Heart left ventricle (tissue), 16 donors: ENCODE measurements around the gene ZNF865. TPM values are rescaled to one million over a fixed set of nuclear protein-coding genes. Genes with fewer than 3 reads are reported as not detected.

ENCODE experiments used
- ATAC-seq, 4 donors: fragments of 200-7000 bp; cut with Tn5 transposase; one replicate each; pipeline ENCODE4 v1.9.1; 2020 to 2022; ENCODE audit warnings: moderate library complexity in 4 of 4, mild to moderate bottlenecking in 3 of 4, moderate number of reproducible peaks in 1 of 4
- DNase-seq, 5 donors: peaks; one replicate each; pipeline ENCODE4 v3.0.0-alpha.2; 2020
- H3K27ac ChIP-seq, 12 donors: fragments of 200-600 bp; sonication (generic) in 4 of 12; one replicate each; pipeline versions ENCODE4 v1.5.0 to v1.8.0; 2016 to 2022; ENCODE audit warnings: mild to moderate bottlenecking in 2 of 12
- H3K27me3 ChIP-seq, 9 donors: fragments of 200-600 bp; sonication (generic) in 2 of 9; one replicate each; pipeline versions ENCODE4 v1.5.1 to v1.8.0; 2016 to 2022; ENCODE audit warnings: mild to moderate bottlenecking in 3 of 9
- H3K36me3 ChIP-seq, 9 donors: fragments of 200-600 bp; sonication (generic) in 2 of 9; one replicate each; pipeline versions ENCODE4 v1.5.0 to v1.8.0; 2018 to 2022; ENCODE audit warnings: mild to moderate bottlenecking in 2 of 9
- H3K4me1 ChIP-seq, 12 donors: fragments of 200-600 bp; sonication (generic) in 4 of 12; one replicate each; pipeline versions ENCODE4 v1.5.0 to v1.8.0; 2016 to 2022; ENCODE audit warnings: mild to moderate bottlenecking in 3 of 12
- H3K4me3 ChIP-seq, 12 donors: fragments of 200-600 bp; sonication (generic) in 4 of 12; one replicate each; pipeline versions ENCODE4 v1.5.0 to v1.8.0; 2017 to 2022; ENCODE audit warnings: mild to moderate bottlenecking in 9 of 12, moderate library complexity in 4 of 12
- H3K9me3 ChIP-seq, 12 donors: fragments of 200-600 bp; sonication (generic) in 4 of 12; one replicate each; pipeline versions ENCODE4 v1.5.0 to v1.8.0; 2016 to 2022; ENCODE audit warnings: mild to moderate bottlenecking in 1 of 12
- CTCF ChIP-seq, 12 donors: fragments of 200-600 bp; sonication (generic) in 4 of 12; IDR thresholded peaks; one replicate each; pipeline versions ENCODE4 v1.5.0 to v1.8.0; 2018 to 2022; ENCODE audit warnings: antibody characterized with exemption in 12 of 12, mild to moderate bottlenecking in 5 of 12
- POLR2A ChIP-seq, 2 donors: fragments of 450-650 bp; IDR thresholded peaks; one replicate each; pipeline ENCODE4 v1.6.1; 2017; ENCODE audit warnings: antibody characterized with exemption in 2 of 2, mild to moderate bottlenecking in 2 of 2, moderate library complexity in 2 of 2
- WGBS, 4 donors: extraction: QIAGEN DNeasy Blood & Tissue Kit in 2 of 4; methylation state at CpG; one replicate each; pipeline versions ENCODE4 v1.1.5 to v1.1.7; 2013 to 2018; 5-methylcytosine and 5-hydroxymethylcytosine counted together
- intact Hi-C, 10 donors: fragments of 100-400 bp; cut with DNase I; formaldehyde crosslinking; loops; one replicate each; pipeline versions ENCODE4 v1.11.1 to v1.14.2; 2022
- polyA plus RNA-seq, 2 donors: library from polyadenylated mRNA; stranded (reverse); fragments of 200-250 nt; gene quantifications; one replicate each; pipeline ENCODE4 v1.2.3, GENCODE V29; 2013
- total RNA-seq, 9 donors: library from RNA; depleted of rRNA in 2 of 9; stranded (reverse); fragments of >200 nt in 2 of 9; fragmentation: NEBNext Ultra II Directional in 3 of 9; extraction: Animal tissue kit (Norgen Biotek cat#: 25700) in 3 of 9; gene quantifications; one replicate each; pipeline versions ENCODE4 v1.1.0 to v1.2.4, GENCODE V29; 2016 to 2023
- donor health status: ischemic (EF 13 %, LVEDD 7.1; RV severe dilation, severe dysfunction).
- donor health status: healthy with polysubstance abuse.
- donor health status: DM: no; HTN: yes; CAD: no.
- donor health status: DM: no; HTN: no; CAD: no.
- donor health status: ischemic (EF 25% LVEDD 6.9; RV normal size, moderate dysfunction).
- donor health status: ischemic (EF 25% LVEDD 5.7; RV mildly dilated, moderate dysfunction).
- donor health status: healthy.
- donor health status: DM: yes; HTN: yes; CAD: no.
- donor health status: ischemic (EF 35%, LVEDD 5.7; RV mildly dilated, moderate dysfunction).
- donor health status: nonischemic (EF 11% LVEDD 7.7; RV severe dilation, severe dysfunction).
- donor health status: DM: yes; HTN: yes; CAD: no.
- donor health status: PGD.
- donor health status: ischemic (EF 29% LVEDD 5.4; RV normal size, mild dysfunction).
- donor health status: nonischemic (EF 23%, LVEDD 6.1; RV moderate dilation, normal function).

Gene ZNF865
- total and polyA plus RNA-seq, 11 donors: 11.4 to 24.3 (median 14.2) TPM

- Histone ChIP-seq H3K9me3 (no peaks in the 10 kb centered on the region), H3K4me1 (peaks cover 0 to 54% (median 11%) of the 10 kb centered on the region in 12 donors), H3K27ac (peak overlapping the region in 3 of 12 donors; percentile 27 to 96 (median 78)), H3K27me3 (no peaks in the 10 kb centered on the region), H3K4me3 (no peak overlapping the region), H3K36me3 (peaks cover 0 to 27% (median 12%) of the 10 kb centered on the region in 9 donors)
- TF ChIP-seq POLR2A (IDR thresholded peaks at IDR 0.05): no peak
- intact Hi-C loops: loop anchor here in 2 of 10 donors (2.0 to 5.0 kb wide), 2 partner anchors 16 to 105 kb away; no protein-coding TSS in a partner anchor
- ATAC-seq (peak in 1 of 4 donors; percentile 2), DNase-seq (peak in 1 of 5 donors; percentile 61)
- 92 to 93% (median 92%) methylated on average over 37 to 40 of the region's 40 CpGs for WGBS, 4 donors
Measured at GRCh38 chr19:55622242-55622969, 17.0 kb downstream of the ZNF865 start.

- 94 to 99% (median 95%) methylated on average over 7 of the region's 7 CpGs for WGBS, 4 donors
- Histone ChIP-seq H3K4me1 (peaks cover 0 to 54% (median 11%) of the 10 kb centered on the region in 12 donors), H3K27ac (peak overlapping the region in 11 of 12 donors; percentile 27 to 96 (median 91)), H3K9me3 (no peaks in the 10 kb centered on the region), H3K36me3 (peaks cover 0 to 20% (median 5%) of the 10 kb centered on the region in 9 donors), H3K4me3 (peak overlapping the region in 1 of 12 donors; percentile 64), H3K27me3 (no peaks in the 10 kb centered on the region)
- no peak for DNase-seq
- intact Hi-C loops: loop anchor here in 2 of 10 donors (2.0 to 5.0 kb wide), 2 partner anchors 16 to 106 kb away; no protein-coding TSS in a partner anchor
- TF ChIP-seq CTCF (IDR thresholded peaks at IDR 0.05) (no peak), POLR2A (IDR thresholded peaks at IDR 0.05) (no peak)
- ATAC-seq: no peak
Measured at GRCh38 chr19:55623130-55623529, 17.7 kb downstream of the ZNF865 start.

GRCh38 chr19:55623561-55623960 is 18.1 kb downstream of the ZNF865 start:
- H3K27ac ChIP-seq: peak overlapping the region in 11 of 12 donors; percentile 73 to 96 (median 91)
- ATAC-seq: peak in 1 of 4 donors; percentile 1
- no peaks in the 10 kb centered on the region for H3K27me3 ChIP-seq
- no peaks in the 10 kb centered on the region for H3K9me3 ChIP-seq
- peak overlapping the region in 9 of 12 donors; percentile 46 to 72 (median 64) for H3K4me3 ChIP-seq
- intact Hi-C loops: loop anchor here in 2 of 10 donors (2.0 to 5.0 kb wide), 2 partner anchors 17 to 106 kb away; no protein-coding TSS in a partner anchor
- 30 to 37% (median 33%) methylated on average over 7 of the region's 7 CpGs for WGBS, 4 donors
- TF ChIP-seq CTCF (IDR thresholded peaks at IDR 0.05) (no peak), POLR2A (IDR thresholded peaks at IDR 0.05) (no peak)
- peaks cover 0 to 20% (median 5%) of the 10 kb centered on the region in 9 donors for H3K36me3 ChIP-seq
- H3K4me1 ChIP-seq: peaks cover 0 to 53% (median 11%) of the 10 kb centered on the region in 12 donors
- no peak for DNase-seq

GRCh38 chr19:55624109-55625003 is 18.9 kb downstream of the ZNF865 start, which contains the start of gene ZNF784:
Gene ZNF784, minus strand, starts transcription at chr19:55624566. Its CDS starts 5 bp downstream, at chr19:55624561.
- Histone ChIP-seq H3K4me1 (peaks cover 0 to 45% (median 11%) of the 10 kb centered on the region in 12 donors), H3K36me3 (peaks cover 0 to 20% (median 5%) of the 10 kb centered on the region in 9 donors), H3K4me3 (peak within 1 kb of the TSS; percentile 7 to 73 (median 63)), H3K27me3 (no peaks in the 10 kb centered on the region), H3K9me3 (no peaks in the 10 kb centered on the region), H3K27ac (peak within 1 kb of the TSS; percentile 78 to 96 (median 92))
- ATAC-seq: peak; percentile 87 to 97 (median 92)
- intact Hi-C loops: loop anchor here in 3 of 10 donors (5.0 kb wide), 3 partner anchors 107 to 162 kb away; partner anchors contain the start of genes C19orf85 (in 1 of the 3) and ISOC2 (in 1 of the 3)
- 0 to 1% (median 0%) methylated on average over 39 to 56 of the region's 56 CpGs for WGBS, 4 donors
- TF ChIP-seq POLR2A (IDR thresholded peaks at IDR 0.05) (peak in 1 of 2 donors; percentile 42), CTCF (IDR thresholded peaks at IDR 0.05) (no peak)
- DNase-seq: peak; percentile 92 to 98 (median 94)
